Measurements from ENCODE around the gene ITPR1.

The ITPR1 gene

DNA sequence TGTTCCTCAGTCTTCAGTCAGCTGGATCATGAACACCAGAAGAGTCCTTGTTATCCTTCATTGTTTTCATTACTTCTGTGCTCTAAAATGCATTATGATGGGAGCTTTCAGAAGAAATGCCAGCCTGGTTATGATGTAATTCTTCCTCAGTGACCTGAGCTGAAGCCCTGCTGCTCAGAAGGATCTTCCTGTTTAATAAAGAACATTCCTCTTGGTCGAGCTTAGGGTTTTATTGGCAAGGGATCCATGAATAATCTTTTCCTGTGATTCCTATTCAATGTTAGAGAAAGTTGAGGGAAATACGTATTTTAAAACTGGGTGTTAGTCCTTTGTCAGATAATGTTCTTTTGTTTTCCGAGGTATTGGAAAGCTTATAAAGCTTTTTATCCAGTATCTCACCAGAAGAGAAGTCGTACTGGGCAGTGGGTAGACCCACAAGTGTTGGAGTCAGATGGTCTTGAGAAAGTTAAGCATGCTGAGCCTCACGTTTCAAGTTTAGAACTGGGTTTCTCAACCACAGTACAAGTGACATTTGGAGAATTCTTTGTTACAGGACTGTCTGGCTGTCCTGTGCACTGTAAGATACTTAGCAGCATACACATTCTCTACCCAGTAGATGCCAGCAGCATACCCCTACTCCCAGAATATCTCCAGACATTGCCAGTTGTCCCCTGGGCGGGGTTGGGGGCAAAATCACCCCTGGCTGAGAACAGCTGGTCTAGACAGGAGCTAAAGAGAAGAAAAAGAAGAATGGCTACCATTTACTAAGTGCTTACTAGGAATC lies 273.8 kb downstream of the ITPR1 start:
- Histone ChIP-seq H2BK15ac (replicated peaks; ENCODE audit: low read depth) (no peak overlapping the region), H4K8ac (ENCODE audit: low read depth, low read length) (no peak overlapping the region), H3K36me3 (ENCODE audit: control insufficient read depth, insufficient read depth, low read length) (no peaks in the 10 kb centered on the region), H3K9ac (ENCODE audit: low read length) (no peak overlapping the region), H3K79me1 (ENCODE audit: low read length) (no peaks in the 10 kb centered on the region), H3K79me2 (ENCODE audit: control insufficient read depth, insufficient read depth, low read length) (no peaks in the 10 kb centered on the region), H2BK5ac (ENCODE audit: low read length) (no peak overlapping the region), H3K27me3 (ENCODE audit: insufficient read depth, low read length, poor library complexity) (no peaks in the 10 kb centered on the region), H3K4me1 (ENCODE audit: control insufficient read depth, low read depth, low read length) (no peaks in the 10 kb centered on the region), H3K27ac (ENCODE audit: low read depth, low read length) (no peak overlapping the region), H3K4me3 (ENCODE audit: low read length) (no peak overlapping the region), H3K4me2 (ENCODE audit: low read length) (no peak overlapping the region), H2BK120ac (ENCODE audit: low read depth, low read length) (no peak overlapping the region), H3K18ac (ENCODE audit: low read length) (no peak overlapping the region), H4K5ac (ENCODE audit: low read length) (no peak overlapping the region), H2AK5ac (ENCODE audit: low read length) (no peak overlapping the region), H3K23ac (ENCODE audit: low read length) (no peak overlapping the region), H3K4ac (ENCODE audit: low read depth, low read length) (no peak overlapping the region), H3K56ac (ENCODE audit: low read length) (no peak overlapping the region)
- WGBS (ENCODE audit: extremely low coverage, insufficient coverage, low lambda C conversion rate): no CpG with 5 or more reads among the region's 6 CpGs
- no peak for DNase-seq

DNA sequence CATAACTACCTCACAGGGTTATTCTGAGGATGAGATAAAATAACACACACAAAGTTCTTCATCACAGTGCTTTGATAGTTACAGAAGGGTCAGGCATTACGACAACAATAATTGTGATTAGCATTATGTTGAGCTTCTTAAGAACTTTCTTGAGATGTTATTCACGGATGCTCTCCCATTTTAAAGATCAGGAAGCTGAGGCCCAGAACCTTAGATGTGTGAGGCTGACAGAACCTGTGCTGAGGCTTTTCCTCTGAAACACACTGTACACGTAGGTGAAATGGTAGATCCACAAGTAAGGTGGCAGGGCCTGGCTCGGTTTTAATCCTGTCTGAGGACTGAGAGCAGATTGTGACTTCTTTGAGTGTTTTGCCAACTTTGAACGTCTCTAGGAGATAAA lies 274.9 kb downstream of the ITPR1 start:
- H3K18ac ChIP-seq (ENCODE audit: low read length): no peak overlapping the region
- H2AK5ac ChIP-seq (ENCODE audit: low read length): no peak overlapping the region
- H3K79me2 ChIP-seq (ENCODE audit: control insufficient read depth, insufficient read depth, low read length): no peaks in the 10 kb centered on the region
- no peak overlapping the region for H3K4ac ChIP-seq (ENCODE audit: low read depth, low read length)
- H3K23ac ChIP-seq (ENCODE audit: low read length): no peak overlapping the region
- no peak overlapping the region for H4K8ac ChIP-seq (ENCODE audit: low read depth, low read length)
- DNase-seq: no peak
- WGBS (ENCODE audit: extremely low coverage, insufficient coverage, low lambda C conversion rate): no CpG with 5 or more reads among the region's 5 CpGs
- no peak overlapping the region for H2BK120ac ChIP-seq (ENCODE audit: low read depth, low read length)
- no peak overlapping the region for H3K4me3 ChIP-seq (ENCODE audit: low read length)
- H3K27ac ChIP-seq (ENCODE audit: low read depth, low read length): no peak overlapping the region
- no peak overlapping the region for H2BK5ac ChIP-seq (ENCODE audit: low read length)
- H4K5ac ChIP-seq (ENCODE audit: low read length): no peak overlapping the region
- H2BK15ac ChIP-seq (replicated peaks; ENCODE audit: low read depth): no peak overlapping the region
- H3K9ac ChIP-seq (ENCODE audit: low read length): no peak overlapping the region
- H3K36me3 ChIP-seq (ENCODE audit: control insufficient read depth, insufficient read depth, low read length): no peaks in the 10 kb centered on the region
- H3K56ac ChIP-seq (ENCODE audit: low read length): no peak overlapping the region
- H3K79me1 ChIP-seq (ENCODE audit: low read length): no peaks in the 10 kb centered on the region
- H3K4me1 ChIP-seq (ENCODE audit: control insufficient read depth, low read depth, low read length): no peaks in the 10 kb centered on the region
- H3K4me2 ChIP-seq (ENCODE audit: low read length): no peak overlapping the region
- no peaks in the 10 kb centered on the region for H3K27me3 ChIP-seq (ENCODE audit: insufficient read depth, low read length, poor library complexity)

DNA sequence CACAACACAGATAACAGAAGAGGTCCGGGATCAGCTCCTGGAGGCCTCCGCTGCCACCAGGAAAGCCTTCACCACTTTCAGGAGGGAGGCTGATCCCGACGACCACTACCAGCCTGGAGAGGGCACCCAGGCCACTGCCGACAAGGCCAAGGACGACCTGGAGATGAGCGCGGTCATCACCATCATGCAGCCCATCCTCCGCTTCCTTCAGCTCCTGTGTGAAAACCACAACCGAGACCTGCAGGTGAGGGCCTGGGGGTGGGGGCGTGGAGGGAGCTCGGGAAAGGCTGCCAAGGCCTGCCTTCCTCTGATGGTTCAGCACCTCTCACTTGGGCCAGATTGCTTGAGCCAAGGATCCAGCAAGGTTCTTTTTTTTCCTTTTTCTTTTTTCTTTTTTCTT lies 275.4 kb downstream of the ITPR1 start:
- no peaks in the 10 kb centered on the region for H3K4me1 ChIP-seq (ENCODE audit: control insufficient read depth, low read depth, low read length)
- no peak overlapping the region for H4K5ac ChIP-seq (ENCODE audit: low read length)
- peak; percentile 22 for DNase-seq
- no peak overlapping the region for H4K8ac ChIP-seq (ENCODE audit: low read depth, low read length)
- H3K4me3 ChIP-seq (ENCODE audit: low read length): no peak overlapping the region
- H3K79me2 ChIP-seq (ENCODE audit: control insufficient read depth, insufficient read depth, low read length): no peaks in the 10 kb centered on the region
- no peak overlapping the region for H3K4ac ChIP-seq (ENCODE audit: low read depth, low read length)
- H3K27ac ChIP-seq (ENCODE audit: low read depth, low read length): no peak overlapping the region
- no peak overlapping the region for H2BK120ac ChIP-seq (ENCODE audit: low read depth, low read length)
- no peaks in the 10 kb centered on the region for H3K79me1 ChIP-seq (ENCODE audit: low read length)
- no peak overlapping the region for H3K18ac ChIP-seq (ENCODE audit: low read length)
- no peak overlapping the region for H3K4me2 ChIP-seq (ENCODE audit: low read length)
- H3K56ac ChIP-seq (ENCODE audit: low read length): no peak overlapping the region
- H2AK5ac ChIP-seq (ENCODE audit: low read length): no peak overlapping the region
- no peak overlapping the region for H3K23ac ChIP-seq (ENCODE audit: low read length)
- H3K9ac ChIP-seq (ENCODE audit: low read length): no peak overlapping the region
- no peaks in the 10 kb centered on the region for H3K27me3 ChIP-seq (ENCODE audit: insufficient read depth, low read length, poor library complexity)
- no peak overlapping the region for H2BK5ac ChIP-seq (ENCODE audit: low read length)
- no peaks in the 10 kb centered on the region for H3K36me3 ChIP-seq (ENCODE audit: control insufficient read depth, insufficient read depth, low read length)
- H2BK15ac ChIP-seq (replicated peaks; ENCODE audit: low read depth): no peak overlapping the region
- no CpG with 5 or more reads among the region's 12 CpGs for WGBS (ENCODE audit: extremely low coverage, insufficient coverage, low lambda C conversion rate)

DNA sequence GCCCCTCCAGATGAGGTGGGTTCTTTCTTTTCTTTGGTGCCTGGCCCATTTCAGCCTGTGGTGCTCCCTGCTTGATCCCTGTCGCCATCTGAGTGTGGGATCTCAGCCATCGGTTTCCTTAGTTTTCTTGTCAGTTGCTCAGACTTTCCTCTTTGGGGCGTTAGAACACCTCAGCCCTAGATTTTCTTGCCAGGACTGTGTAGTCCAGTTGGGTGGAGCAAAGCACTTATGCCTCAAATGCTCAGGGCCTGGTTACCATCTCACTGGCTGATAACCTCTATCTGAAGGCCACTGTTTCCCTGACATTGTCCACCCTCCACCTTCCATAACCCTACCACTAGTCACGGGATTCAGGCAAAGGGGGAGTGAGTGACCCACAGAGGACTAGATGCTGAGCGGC lies 277.4 kb downstream of the ITPR1 start:
- Histone ChIP-seq H2AK5ac (ENCODE audit: low read length) (no peak overlapping the region), H3K4ac (ENCODE audit: low read depth, low read length) (no peak overlapping the region), H3K4me3 (ENCODE audit: low read length) (no peak overlapping the region), H3K18ac (ENCODE audit: low read length) (no peak overlapping the region), H3K27me3 (ENCODE audit: insufficient read depth, low read length, poor library complexity) (no peaks in the 10 kb centered on the region), H3K27ac (ENCODE audit: low read depth, low read length) (no peak overlapping the region), H3K4me1 (ENCODE audit: control insufficient read depth, low read depth, low read length) (no peaks in the 10 kb centered on the region), H3K79me2 (ENCODE audit: control insufficient read depth, insufficient read depth, low read length) (no peaks in the 10 kb centered on the region), H3K79me1 (ENCODE audit: low read length) (no peaks in the 10 kb centered on the region), H3K23ac (ENCODE audit: low read length) (no peak overlapping the region), H4K8ac (ENCODE audit: low read depth, low read length) (no peak overlapping the region), H2BK120ac (ENCODE audit: low read depth, low read length) (no peak overlapping the region), H2BK5ac (ENCODE audit: low read length) (no peak overlapping the region), H3K36me3 (ENCODE audit: control insufficient read depth, insufficient read depth, low read length) (no peaks in the 10 kb centered on the region), H4K5ac (ENCODE audit: low read length) (no peak overlapping the region), H3K9ac (ENCODE audit: low read length) (no peak overlapping the region), H3K4me2 (ENCODE audit: low read length) (no peak overlapping the region), H3K56ac (ENCODE audit: low read length) (no peak overlapping the region), H2BK15ac (replicated peaks; ENCODE audit: low read depth) (no peak overlapping the region)
- no CpG with 5 or more reads among the region's 5 CpGs for WGBS (ENCODE audit: extremely low coverage, insufficient coverage, low lambda C conversion rate)
- no peak for DNase-seq

DNA sequence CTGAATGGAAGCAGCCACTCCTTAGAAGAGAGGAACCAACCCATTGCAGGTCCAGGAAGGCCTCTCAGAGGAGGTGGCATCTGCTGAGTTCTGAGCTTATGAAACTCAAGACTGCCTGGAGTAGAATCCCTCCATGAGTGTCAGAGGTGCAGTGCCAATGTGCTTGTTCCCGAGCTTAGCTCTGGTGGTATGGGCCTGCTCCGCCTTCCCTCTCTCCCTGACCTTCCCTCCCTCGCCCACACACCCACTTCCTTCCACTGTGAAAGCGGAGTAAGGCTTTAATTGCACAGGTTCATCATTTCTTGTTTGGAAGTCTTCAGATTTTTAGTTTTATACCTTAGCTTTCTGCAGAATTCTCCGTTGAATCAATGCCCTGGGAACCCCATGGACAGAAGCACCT lies 278.1 kb downstream of the ITPR1 start:
- Histone ChIP-seq H3K36me3 (ENCODE audit: control insufficient read depth, insufficient read depth, low read length) (no peaks in the 10 kb centered on the region), H3K4me2 (ENCODE audit: low read length) (no peak overlapping the region), H3K4me3 (ENCODE audit: low read length) (no peak overlapping the region), H2BK5ac (ENCODE audit: low read length) (no peak overlapping the region), H2AK5ac (ENCODE audit: low read length) (no peak overlapping the region), H2BK15ac (replicated peaks; ENCODE audit: low read depth) (no peak overlapping the region), H3K79me1 (ENCODE audit: low read length) (no peaks in the 10 kb centered on the region), H2BK120ac (ENCODE audit: low read depth, low read length) (no peak overlapping the region), H3K79me2 (ENCODE audit: control insufficient read depth, insufficient read depth, low read length) (no peaks in the 10 kb centered on the region), H4K8ac (ENCODE audit: low read depth, low read length) (no peak overlapping the region), H3K18ac (ENCODE audit: low read length) (no peak overlapping the region), H3K9ac (ENCODE audit: low read length) (no peak overlapping the region), H3K23ac (ENCODE audit: low read length) (no peak overlapping the region), H3K27me3 (ENCODE audit: insufficient read depth, low read length, poor library complexity) (no peaks in the 10 kb centered on the region), H3K27ac (ENCODE audit: low read depth, low read length) (no peak overlapping the region), H3K56ac (ENCODE audit: low read length) (no peak overlapping the region), H4K5ac (ENCODE audit: low read length) (no peak overlapping the region), H3K4ac (ENCODE audit: low read depth, low read length) (no peak overlapping the region), H3K4me1 (ENCODE audit: control insufficient read depth, low read depth, low read length) (no peaks in the 10 kb centered on the region)
- no CpG with 5 or more reads among the region's 5 CpGs for WGBS (ENCODE audit: extremely low coverage, insufficient coverage, low lambda C conversion rate)
- no peak for DNase-seq
